Measurements from ENCODE around the gene MFSD12.
A peak's percentile ranks its signal among the peaks of the same experiment; 100 is the strongest.

MFSD12 gene

GRCh38 chr19:3573162-3573857 lies 15.9 kb upstream of the MFSD12 start:
- H3K4me2 ChIP-seq (ENCODE audit: low read length): peak overlapping the region; percentile 92
- H4K20me1 ChIP-seq (ENCODE audit: control insufficient read depth, insufficient read depth, low read depth, low read length): no peaks in the 10 kb centered on the region; the same call in 1 of the 2 replicates
- no peaks in the 10 kb centered on the region; the same call in 1 of the 2 replicates for H3F3A ChIP-seq (ENCODE audit: control insufficient read depth, insufficient read depth)
- peaks cover 6% of the 10 kb centered on the region for H3K79me2 ChIP-seq (ENCODE audit: control insufficient read depth, low read length)
- H3K9me3 ChIP-seq (ENCODE audit: control insufficient read depth, insufficient read depth, low read length): no peaks in the 10 kb centered on the region
- peaks cover 10% of the 10 kb centered on the region for H3K4me1 ChIP-seq (ENCODE audit: control insufficient read depth, low read length)
- H3K27ac ChIP-seq (ENCODE audit: low read depth, low read length): peak overlapping the region; percentile 46
- H3K9me2 ChIP-seq (replicated peaks; ENCODE audit: control insufficient read depth, low read length): no peaks in the 10 kb centered on the region
- H3K4me3 ChIP-seq (ENCODE audit: low read length): peak overlapping the region; percentile 93
- no peaks in the 10 kb centered on the region for H3K27me3 ChIP-seq (ENCODE audit: control insufficient read depth, low read length)
- TF ChIP-seq EZH2phosphoT487 (IDR thresholded peaks at IDR 0.05; ENCODE audit: borderline replicate concordance, low read length) (no peak), CTCF (IDR thresholded peaks at IDR 0.05; ENCODE audit: low read depth, low read length, poor library complexity, severe bottlenecking) (no peak)
- H3K36me3 ChIP-seq (ENCODE audit: control insufficient read depth, low read length): peaks cover 16% of the 10 kb centered on the region

GRCh38 chr19:3572855-3573161 lies 15.4 kb upstream of the MFSD12 start, which contains the start of gene HMG20B:
HMG20B (plus strand) TSS chr19:3572944; CDS start chr19:3573310, 366 bp downstream.
- H3K27ac ChIP-seq (ENCODE audit: low read depth, low read length): peak within 1 kb of the TSS; percentile 46
- peak within 1 kb of the TSS; percentile 92 for H3K4me2 ChIP-seq (ENCODE audit: low read length)
- H3K9me3 ChIP-seq (ENCODE audit: control insufficient read depth, insufficient read depth, low read length): no peaks in the 10 kb centered on the region
- peaks cover 10% of the 10 kb centered on the region for H3K4me1 ChIP-seq (ENCODE audit: control insufficient read depth, low read length)
- no peaks in the 10 kb centered on the region; the same call in 1 of the 2 replicates for H3F3A ChIP-seq (ENCODE audit: control insufficient read depth, insufficient read depth)
- H3K9me2 ChIP-seq (replicated peaks; ENCODE audit: control insufficient read depth, low read length): no peaks in the 10 kb centered on the region
- no peaks in the 10 kb centered on the region; the same call in 1 of the 2 replicates for H4K20me1 ChIP-seq (ENCODE audit: control insufficient read depth, insufficient read depth, low read depth, low read length)
- H3K27me3 ChIP-seq (ENCODE audit: control insufficient read depth, low read length): no peaks in the 10 kb centered on the region
- TF ChIP-seq CTCF (IDR thresholded peaks at IDR 0.05; ENCODE audit: low read depth, low read length, poor library complexity, severe bottlenecking) (no peak), EZH2phosphoT487 (IDR thresholded peaks at IDR 0.05; ENCODE audit: borderline replicate concordance, low read length) (no peak)
- peak within 1 kb of the TSS; percentile 93 for H3K4me3 ChIP-seq (ENCODE audit: low read length)
- H3K36me3 ChIP-seq (ENCODE audit: control insufficient read depth, low read length): peaks cover 16% of the 10 kb centered on the region
- H3K79me2 ChIP-seq (ENCODE audit: control insufficient read depth, low read length): peaks cover 6% of the 10 kb centered on the region

GRCh38 chr19:3572132-3572854 lies 14.9 kb upstream of the MFSD12 start:
- Histone ChIP-seq H3F3A (ENCODE audit: control insufficient read depth, insufficient read depth) (no peaks in the 10 kb centered on the region; the same call in 1 of the 2 replicates), H3K79me2 (ENCODE audit: control insufficient read depth, low read length) (peaks cover 6% of the 10 kb centered on the region), H3K4me1 (ENCODE audit: control insufficient read depth, low read length) (peaks cover 10% of the 10 kb centered on the region), H4K20me1 (ENCODE audit: control insufficient read depth, insufficient read depth, low read depth, low read length) (no peaks in the 10 kb centered on the region; the same call in 1 of the 2 replicates), H3K4me2 (ENCODE audit: low read length) (peak overlapping the region; percentile 63), H3K36me3 (ENCODE audit: control insufficient read depth, low read length) (peaks cover 16% of the 10 kb centered on the region), H3K9me3 (ENCODE audit: control insufficient read depth, insufficient read depth, low read length) (no peaks in the 10 kb centered on the region), H3K27me3 (ENCODE audit: control insufficient read depth, low read length) (no peaks in the 10 kb centered on the region), H3K27ac (ENCODE audit: low read depth, low read length) (no peak overlapping the region), H3K4me3 (ENCODE audit: low read length) (peak overlapping the region; percentile 60), H3K9me2 (replicated peaks; ENCODE audit: control insufficient read depth, low read length) (no peaks in the 10 kb centered on the region)
- no peak for TF ChIP-seq EZH2phosphoT487 (IDR thresholded peaks at IDR 0.05; ENCODE audit: borderline replicate concordance, low read length)
- TF ChIP-seq CTCF (IDR thresholded peaks at IDR 0.05; ENCODE audit: low read depth, low read length, poor library complexity, severe bottlenecking): no peak
